ENCODE results near the gene PSMC6. TPM values are rescaled to one million over a fixed set of nuclear protein-coding genes. Genes with fewer than 3 reads are reported as not detected.

The PSMC6 gene
- total and polyA plus RNA-seq, 2 of the 13 experiments (the other 11 are each of a cell fraction or from before 2014, with no cell fraction given) = 90.0 to 210 TPM

DNA sequence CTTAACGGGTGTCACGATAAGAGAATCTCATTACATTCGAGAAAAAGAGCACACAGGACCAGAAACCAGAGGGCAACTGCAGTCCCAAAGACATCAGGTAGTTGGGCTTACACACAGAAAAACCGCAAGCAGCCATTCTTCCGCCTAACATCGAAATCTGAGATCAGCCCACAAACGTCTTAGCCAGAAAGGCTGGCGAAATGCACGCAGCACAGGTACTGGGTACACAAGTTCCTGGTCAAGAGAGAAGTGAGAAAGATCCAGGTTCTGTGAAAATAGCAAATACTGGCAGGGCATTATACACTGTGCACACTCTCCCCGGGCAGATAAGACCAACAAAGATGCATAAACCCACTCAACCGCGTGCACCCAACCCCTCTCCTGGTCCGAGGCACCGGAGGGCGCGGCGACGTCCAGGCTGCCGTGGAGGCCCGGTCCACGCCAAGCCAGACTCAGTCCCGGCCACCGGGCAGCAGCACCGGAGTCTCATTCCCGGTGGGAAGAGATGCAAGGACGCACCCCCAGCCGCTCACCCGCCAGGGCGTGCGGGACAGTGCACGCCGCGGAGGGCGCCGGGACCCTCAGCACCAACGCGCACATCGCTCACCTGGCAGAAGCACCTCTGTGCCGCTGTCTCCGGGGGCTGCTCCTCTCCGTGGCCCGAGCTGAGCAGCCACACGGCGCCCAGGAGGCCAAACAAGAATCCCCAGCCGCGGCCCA lies 12.1 kb upstream of the PSMC6 start (continued):
- TF ChIP-seq PAF1 (CRISPR knock-in tag; IDR thresholded peaks at IDR 0.05) (no peak), ZNF251 (CRISPR knock-in tag; IDR thresholded peaks at IDR 0.05) (no peak; the same call in 1 of the 2 replicates), ZNF674 (CRISPR knock-in tag; IDR thresholded peaks at IDR 0.05; ENCODE audit: low read depth) (no peak), MLXIP (CRISPR knock-in tag; IDR thresholded peaks at IDR 0.05; ENCODE audit: borderline replicate concordance) (no peak), TEF (CRISPR knock-in tag; IDR thresholded peaks at IDR 0.05) (no peak), PATZ1 (CRISPR knock-in tag; IDR thresholded peaks at IDR 0.05) (no peak), RFXAP (CRISPR knock-in tag; IDR thresholded peaks at IDR 0.05; ENCODE audit: borderline replicate concordance) (no peak), SNRNP70 (IDR thresholded peaks at IDR 0.05; ENCODE audit: low read depth, low read length) (no peak), CCDC6 (CRISPR knock-in tag; IDR thresholded peaks at IDR 0.05) (no peak), SALL1 (CRISPR knock-in tag; IDR thresholded peaks at IDR 0.05) (peak; percentile 30), SOX5 (CRISPR knock-in tag; IDR thresholded peaks at IDR 0.05; ENCODE audit: borderline replicate concordance) (no peak), KMT2A (CRISPR knock-in tag; IDR thresholded peaks at IDR 0.05) (peak; percentile 92), SNAPC5 (CRISPR knock-in tag; IDR thresholded peaks at IDR 0.05; ENCODE audit: borderline replicate concordance) (no peak), GTF3A (CRISPR knock-in tag; conservative IDR thresholded peaks at IDR 0.05) (no peak), ZNF749 (CRISPR knock-in tag; IDR thresholded peaks at IDR 0.05; ENCODE audit: borderline replicate concordance) (no peak), SMYD3 (CRISPR knock-in tag; IDR thresholded peaks at IDR 0.05) (0 out of 2 replicates have a peak, but pooled peaks have one; percentile 8)
- TF ChIP-seq, protein P1, sequence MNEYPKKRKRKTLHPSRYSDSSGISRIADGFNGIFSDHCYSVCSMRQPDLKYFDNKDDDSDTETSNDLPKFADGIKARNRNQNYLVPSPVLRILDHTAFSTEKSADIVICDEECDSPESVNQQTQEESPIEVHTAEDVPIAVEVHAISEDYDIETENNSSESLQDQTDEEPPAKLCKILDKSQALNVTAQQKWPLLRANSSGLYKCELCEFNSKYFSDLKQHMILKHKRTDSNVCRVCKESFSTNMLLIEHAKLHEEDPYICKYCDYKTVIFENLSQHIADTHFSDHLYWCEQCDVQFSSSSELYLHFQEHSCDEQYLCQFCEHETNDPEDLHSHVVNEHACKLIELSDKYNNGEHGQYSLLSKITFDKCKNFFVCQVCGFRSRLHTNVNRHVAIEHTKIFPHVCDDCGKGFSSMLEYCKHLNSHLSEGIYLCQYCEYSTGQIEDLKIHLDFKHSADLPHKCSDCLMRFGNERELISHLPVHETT (CRISPR knock-in tag; conservative IDR thresholded peaks at IDR 0.05) = 0 out of 2 replicates have a peak, but pooled peaks have one; percentile 7
- TF ChIP-seq, protein P2, sequence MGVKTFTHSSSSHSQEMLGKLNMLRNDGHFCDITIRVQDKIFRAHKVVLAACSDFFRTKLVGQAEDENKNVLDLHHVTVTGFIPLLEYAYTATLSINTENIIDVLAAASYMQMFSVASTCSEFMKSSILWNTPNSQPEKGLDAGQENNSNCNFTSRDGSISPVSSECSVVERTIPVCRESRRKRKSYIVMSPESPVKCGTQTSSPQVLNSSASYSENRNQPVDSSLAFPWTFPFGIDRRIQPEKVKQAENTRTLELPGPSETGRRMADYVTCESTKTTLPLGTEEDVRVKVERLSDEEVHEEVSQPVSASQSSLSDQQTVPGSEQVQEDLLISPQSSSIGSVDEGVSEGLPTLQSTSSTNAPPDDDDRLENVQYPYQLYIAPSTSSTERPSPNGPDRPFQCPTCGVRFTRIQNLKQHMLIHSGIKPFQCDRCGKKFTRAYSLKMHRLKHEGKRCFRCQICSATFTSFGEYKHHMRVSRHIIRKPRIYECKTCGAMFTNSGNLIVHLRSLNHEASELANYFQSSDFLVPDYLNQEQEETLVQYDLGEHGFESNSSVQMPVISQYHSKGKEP (CRISPR knock-in tag; IDR thresholded peaks at IDR 0.05) = no peak; the same call in 1 of the 2 replicates

Measured in HepG2 (cell line).